Endothelial cell of umbilical vein (primary cell): ENCODE results near the gene CFAP97.

ENCODE experiments used
- CTCF ChIP-seq, 2 donors: IDR thresholded peaks; 1 replicate in 1 of 2; 2 replicates in 1 of 2; pipeline ENCODE4 v1.5.1; 2011; ENCODE audit warnings: low read length in 2 of 2, mild to moderate bottlenecking in 2 of 2, moderate library complexity in 2 of 2, control low read depth in 1 of 2, inconsistent platforms in 1 of 2, low read depth in 1 of 2; ENCODE audit not compliant: insufficient read depth in 1 of 2; ENCODE audit errors: extremely low read depth in 1 of 2
- EZH2 ChIP-seq: IDR thresholded peaks from 2 replicates; pipeline ENCODE4 v1.6.1; 2012; ENCODE audit warnings: borderline replicate concordance, low read depth, mild to moderate bottlenecking, moderate library complexity, low read length, inconsistent platforms; ENCODE audit not compliant: severe bottlenecking
- FOS ChIP-seq: IDR thresholded peaks from 2 replicates; pipeline ENCODE4 v1.6.1; 2011; ENCODE audit warnings: mild to moderate bottlenecking, low read length, moderate library complexity, borderline replicate concordance; ENCODE audit not compliant: insufficient read depth
- GATA2 ChIP-seq: IDR thresholded peaks from 2 replicates; pipeline ENCODE4 v1.7.0; 2011; ENCODE audit warnings: low read depth, mild to moderate bottlenecking, moderate library complexity, mixed read lengths, low read length; ENCODE audit not compliant: insufficient read length, insufficient read depth
- MYC ChIP-seq: IDR thresholded peaks from one replicate; pipeline ENCODE4 v1.6.1; 2011; ENCODE audit warnings: mild to moderate bottlenecking, low read depth, low read length
- POLR2A ChIP-seq: IDR thresholded peaks from 2 replicates; pipeline ENCODE4 v1.6.1; 2012; ENCODE audit warnings: low read depth, mild to moderate bottlenecking, control low read depth, low read length
- POLR2AphosphoS5 ChIP-seq: IDR thresholded peaks from 2 replicates; pipeline ENCODE4 v1.6.1; 2012; ENCODE audit warnings: low read depth, mild to moderate bottlenecking, control low read depth, low read length, moderate library complexity; ENCODE audit not compliant: insufficient read depth

GRCh38 chr4:185128272-185129119 lies 75.3 kb downstream of the CFAP97 start:
- TF ChIP-seq CTCF (IDR thresholded peaks at IDR 0.05; ENCODE audit: extremely low read depth in 1 of 2, insufficient read depth in 1 of 2, low read depth in 1 of 2, low read length in 2 of 2) (peak in 1 of 2 donors; percentile 17), EZH2 (peak; percentile 2), POLR2AphosphoS5 (no peak), POLR2A (no peak), MYC (no peak), FOS (no peak), GATA2 (no peak)
